Skeletal muscle satellite cell (primary cell): ENCODE measurements around the gene SFI1.
"Not testable (repeated sequence)": the region's sequence is repeated elsewhere in the genome, so short reads cannot be mapped to it uniquely, and the experiment has no call there.

Experiments
- H3K27me3 ChIP-seq: 2 replicates; pipeline ENCODE4 v1.7.0; 2013; ENCODE audit warnings: low read length; ENCODE audit not compliant: control insufficient read depth, insufficient read depth
- H3K36me3 ChIP-seq: 2 replicates; pipeline ENCODE4 v1.7.0; 2013; ENCODE audit warnings: mild to moderate bottlenecking, control low read depth, low read length; ENCODE audit not compliant: insufficient read depth
- H3K4me1 ChIP-seq: 2 replicates; pipeline ENCODE4 v1.7.0; 2013; ENCODE audit warnings: low read length; ENCODE audit not compliant: control insufficient read depth, insufficient read depth
- H3K4me2 ChIP-seq: 2 replicates; pipeline ENCODE4 v1.7.0; 2013; ENCODE audit warnings: mild to moderate bottlenecking, low read length
- H3K4me3 ChIP-seq: 2 replicates; pipeline ENCODE4 v1.7.0; 2013; ENCODE audit warnings: low read length
- H3K9ac ChIP-seq: 2 replicates; pipeline ENCODE4 v1.7.0; 2013; ENCODE audit warnings: mild to moderate bottlenecking, low read depth, low read length, moderate library complexity
- H3K9me3 ChIP-seq: replicated peaks from 2 replicates; pipeline ENCODE4 v1.7.0; 2013; ENCODE audit warnings: mild to moderate bottlenecking, control low read depth, low read length

Gene SFI1

GRCh38 chr22:31495343-31495742, 993 bp upstream of the SFI1 start:
- H3K9me3 ChIP-seq, result no peaks in the 10 kb centered on the region
- H3K4me2 ChIP-seq, result peak overlapping the region; percentile 97
- H3K36me3 ChIP-seq, result no peaks in the 10 kb centered on the region
- H3K4me3 ChIP-seq, result peak overlapping the region; percentile 98
- H3K27me3 ChIP-seq, result no peaks in the 10 kb centered on the region
- H3K9ac ChIP-seq, result peak overlapping the region; percentile 97
- peaks cover 7% of the 10 kb centered on the region for H3K4me1 ChIP-seq

- H3K36me3 ChIP-seq, result no peaks in the 10 kb centered on the region
- H3K4me3 ChIP-seq, result peak overlapping the region; percentile 98
- no peaks in the 10 kb centered on the region for H3K27me3 ChIP-seq
- no peaks in the 10 kb centered on the region for H3K9me3 ChIP-seq
- peak overlapping the region; percentile 97 for H3K9ac ChIP-seq
- H3K4me2 ChIP-seq, result peak overlapping the region; percentile 97
- H3K4me1 ChIP-seq, result no peaks in the 10 kb centered on the region
Observed at GRCh38 chr22:31496735-31497146, 405 bp downstream of the SFI1 start.

- Histone ChIP-seq H3K9ac (peak overlapping the region; percentile 97), H3K4me3 (peak overlapping the region; percentile 98), H3K4me2 (peak overlapping the region; percentile 97), H3K27me3 (no peaks in the 10 kb centered on the region), H3K36me3 (no peaks in the 10 kb centered on the region), H3K9me3 (no peaks in the 10 kb centered on the region), H3K4me1 (no peaks in the 10 kb centered on the region)
Observed at GRCh38 chr22:31497148-31497938, 1.0 kb downstream of the SFI1 start.

- Histone ChIP-seq H3K9me3 (no peaks in the 10 kb centered on the region), H3K27me3 (no peaks in the 10 kb centered on the region), H3K4me1 (peaks cover 12% of the 10 kb centered on the region), H3K4me3 (no peak overlapping the region), H3K4me2 (no peak overlapping the region), H3K36me3 (no peaks in the 10 kb centered on the region), H3K9ac (no peak overlapping the region)
Observed at GRCh38 chr22:31501738-31502137, 5.4 kb downstream of the SFI1 start.

GRCh38 chr22:31503211-31503964, 7.1 kb downstream of the SFI1 start:
- H3K4me2 ChIP-seq, result no peak overlapping the region
- H3K4me1 ChIP-seq, result peaks cover 12% of the 10 kb centered on the region
- no peaks in the 10 kb centered on the region for H3K36me3 ChIP-seq
- no peaks in the 10 kb centered on the region for H3K27me3 ChIP-seq
- no peaks in the 10 kb centered on the region for H3K9me3 ChIP-seq
- H3K9ac ChIP-seq, result no peak overlapping the region
- H3K4me3 ChIP-seq, result no peak overlapping the region

GRCh38 chr22:31504282-31504681, 7.9 kb downstream of the SFI1 start:
- Histone ChIP-seq H3K9ac (no peak overlapping the region), H3K4me1 (peaks cover 12% of the 10 kb centered on the region), H3K9me3 (no peaks in the 10 kb centered on the region), H3K4me2 (no peak overlapping the region), H3K4me3 (no peak overlapping the region), H3K27me3 (no peaks in the 10 kb centered on the region), H3K36me3 (no peaks in the 10 kb centered on the region)

GRCh38 chr22:31507517-31507916, 11.2 kb downstream of the SFI1 start:
- not testable (repeated sequence) for H3K36me3 ChIP-seq, H3K27me3 ChIP-seq, H3K9me3 ChIP-seq, H3K9ac ChIP-seq, H3K4me3 ChIP-seq, H3K4me2 ChIP-seq
- H3K4me1 ChIP-seq, result peaks cover 12% of the 10 kb centered on the region

- Histone ChIP-seq H3K4me1 (peaks cover 12% of the 10 kb centered on the region), H3K4me3 (no peak overlapping the region), H3K27me3 (no peaks in the 10 kb centered on the region), H3K4me2 (no peak overlapping the region), H3K36me3 (peaks cover 5% of the 10 kb centered on the region), H3K9me3 (no peaks in the 10 kb centered on the region), H3K9ac (no peak overlapping the region)
Observed at GRCh38 chr22:31508536-31508935, 12.2 kb downstream of the SFI1 start.

- peaks cover 5% of the 10 kb centered on the region for H3K36me3 ChIP-seq
- no peak overlapping the region for H3K4me2 ChIP-seq
- no peaks in the 10 kb centered on the region for H3K9me3 ChIP-seq
- H3K9ac ChIP-seq, result no peak overlapping the region
- no peak overlapping the region for H3K4me3 ChIP-seq
- peaks cover 6% of the 10 kb centered on the region for H3K4me1 ChIP-seq
- H3K27me3 ChIP-seq, result no peaks in the 10 kb centered on the region
Observed at GRCh38 chr22:31509061-31509762, 12.9 kb downstream of the SFI1 start.

GRCh38 chr22:31520051-31520450, 23.7 kb downstream of the SFI1 start:
- Histone ChIP-seq H3K4me1 (no peaks in the 10 kb centered on the region), H3K36me3 (no peaks in the 10 kb centered on the region), H3K9ac (no peak overlapping the region), H3K4me2 (no peak overlapping the region), H3K9me3 (no peaks in the 10 kb centered on the region), H3K4me3 (no peak overlapping the region), H3K27me3 (no peaks in the 10 kb centered on the region)

- H3K9ac ChIP-seq, H3K4me3 ChIP-seq, H3K4me1 ChIP-seq, H3K36me3 ChIP-seq, H3K9me3 ChIP-seq, H3K4me2 ChIP-seq, H3K27me3 ChIP-seq: not testable (repeated sequence)
Observed at GRCh38 chr22:31524132-31524531, 27.8 kb downstream of the SFI1 start.
